Gastrocnemius medialis (tissue), 4 donors: ENCODE results near the gene EPS8L1.

ENCODE experiments used
- CTCF ChIP-seq, 5 experiments: fragments of 450-650 bp in 3 of 5; fragments of 200-600 bp in 2 of 5; sonication (generic) in 2 of 5; IDR thresholded peaks in 4 of 5; conservative IDR thresholded peaks in 1 of 5; 1 replicate in 4 of 5; 2 replicates in 1 of 5; pipeline ENCODE4 v1.5.1; 2016 to 2019; ENCODE audit warnings: antibody characterized with exemption in 5 of 5, mild to moderate bottlenecking in 3 of 5, moderate library complexity in 3 of 5
- POLR2A ChIP-seq, 2 donors: fragments of 450-650 bp; IDR thresholded peaks; one replicate each; pipeline ENCODE4 v1.6.1; 2017; ENCODE audit warnings: antibody characterized with exemption in 2 of 2, mild to moderate bottlenecking in 2 of 2, moderate library complexity in 2 of 2

DNA sequence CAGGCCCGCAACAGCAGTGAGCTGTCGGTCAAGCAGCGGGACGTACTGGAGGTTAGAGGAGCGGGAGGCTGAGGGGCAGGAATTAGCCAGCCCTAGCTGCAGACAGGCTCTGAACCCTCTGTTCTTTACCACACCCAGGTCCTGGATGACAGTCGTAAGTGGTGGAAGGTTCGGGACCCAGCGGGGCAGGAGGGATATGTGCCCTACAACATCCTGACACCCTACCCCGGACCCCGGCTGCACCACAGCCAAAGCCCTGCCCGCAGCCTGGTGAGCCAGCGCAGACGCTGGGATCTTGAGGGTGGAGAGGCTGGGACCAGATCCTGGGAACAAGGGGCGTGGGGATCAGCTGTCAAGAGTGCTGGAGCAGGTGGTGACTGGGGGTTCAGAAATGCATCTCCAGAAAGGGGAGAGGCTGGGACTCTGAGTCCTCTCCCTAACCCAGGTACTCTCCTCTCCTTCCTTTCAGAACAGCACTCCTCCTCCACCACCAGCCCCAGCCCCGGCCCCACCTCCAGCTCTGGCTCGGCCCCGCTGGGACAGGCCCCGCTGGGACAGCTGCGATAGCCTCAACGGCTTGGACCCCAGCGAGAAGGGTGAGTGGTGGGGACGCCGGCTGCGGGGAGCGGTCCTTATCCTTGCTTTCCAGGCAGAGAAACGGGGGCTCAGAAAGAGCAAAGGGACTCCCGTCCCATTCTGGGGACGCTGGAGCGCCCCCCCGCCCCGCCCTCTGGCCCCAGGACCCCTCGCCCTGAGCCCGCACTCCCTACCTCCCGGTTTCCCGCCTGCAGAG is 10.4 kb downstream of the EPS8L1 start:
- no peak for TF ChIP-seq CTCF (IDR thresholded peaks at IDR 0.05 in 4 of 5, conservative IDR thresholded peaks at IDR 0.05 in 1 of 5)
- TF ChIP-seq POLR2A (IDR thresholded peaks at IDR 0.05): no peak
